Endodermal cell (in vitro differentiated cells): ENCODE data around the gene CUEDC1. TPM values are rescaled to one million over a fixed set of nuclear protein-coding genes. Genes with fewer than 3 reads are reported as not detected.
"Not testable (repeated sequence)": the region's sequence is repeated elsewhere in the genome, so short reads cannot be mapped to it uniquely, and the experiment has no call there.

Source experiments
- DNase-seq: peaks from one replicate; pipeline ENCODE4 v3.0.0-alpha.2; 2017
- H3K27ac ChIP-seq: 2 replicates; pipeline ENCODE4 v1.5.1; 2013; ENCODE audit warnings: mild to moderate bottlenecking, low read depth, low read length, moderate library complexity
- H3K27me3 ChIP-seq: 2 replicates; pipeline ENCODE4 v1.6.1; 2013; ENCODE audit warnings: mild to moderate bottlenecking, low read length, moderate library complexity; ENCODE audit not compliant: insufficient read depth, control insufficient read depth, poor library complexity, severe bottlenecking
- H3K36me3 ChIP-seq: 2 replicates; pipeline ENCODE4 v1.7.0; 2013; ENCODE audit warnings: mild to moderate bottlenecking, low read length, moderate library complexity; ENCODE audit not compliant: control insufficient read depth, insufficient read depth
- H3K4me1 ChIP-seq: one replicate; pipeline ENCODE4 v1.7.0; 2013; ENCODE audit warnings: low read length; ENCODE audit not compliant: control insufficient read depth, insufficient read depth
- H3K4me3 ChIP-seq: 2 replicates; pipeline ENCODE4 v1.5.1; 2013; ENCODE audit warnings: mild to moderate bottlenecking, low read length, moderate library complexity
- H3K9ac ChIP-seq: 2 replicates; pipeline ENCODE4 v1.6.1; 2013; ENCODE audit warnings: mild to moderate bottlenecking, low read length, moderate library complexity; ENCODE audit not compliant: poor library complexity, severe bottlenecking; ENCODE audit errors: extremely low read depth
- H3K9me3 ChIP-seq: 2 replicates; pipeline ENCODE4 v1.6.1; 2013; ENCODE audit warnings: mild to moderate bottlenecking, low read length, moderate library complexity; ENCODE audit not compliant: control insufficient read depth
- H3K27ac Mint-ChIP-seq: 2 replicates; pipeline ENCODE4 v1.8.0; 2020; ENCODE audit warnings: mixed read lengths
- H3K27me3 Mint-ChIP-seq: 2 replicates; pipeline ENCODE4 v1.8.0; 2021; ENCODE audit warnings: mild to moderate bottlenecking, mixed read lengths; ENCODE audit not compliant: insufficient read depth
- H3K36me3 Mint-ChIP-seq: 2 replicates; pipeline ENCODE4 v1.8.0; 2020; ENCODE audit warnings: low read depth, mixed read lengths
- H3K4me1 Mint-ChIP-seq: 2 replicates; pipeline ENCODE4 v1.8.0; 2020; ENCODE audit warnings: mixed read lengths
- H3K4me3 Mint-ChIP-seq: 2 replicates; pipeline ENCODE4 v1.8.0; 2020; ENCODE audit warnings: mild to moderate bottlenecking, moderate library complexity, mixed read lengths
- H3K9me3 Mint-ChIP-seq: 2 replicates; pipeline ENCODE4 v1.8.0; 2020; ENCODE audit warnings: mild to moderate bottlenecking, mixed read lengths
- WGBS, 2 experiments: methylation state at CpG; one replicate each; pipeline versions ENCODE4 v1.1.5 to v1.1.7; 2013; ENCODE audit warnings: missing lambda C conversion rate in 2 of 2, mixed read lengths in 1 of 2; ENCODE audit not compliant: insufficient coverage in 1 of 2, insufficient read length in 1 of 2; 5-methylcytosine and 5-hydroxymethylcytosine counted together
- total RNA-seq, 2 donors: library from RNA; stranded (reverse); fragmentation: NEBNext Ultra II Directional in 1 of 2; extraction: Animal tissue kit (Norgen Biotek cat#: 25700) in 1 of 2; gene quantifications; 2 replicates in 1 of 2; 3 replicates in 1 of 2; pipeline ENCODE4 v1.2.1, GENCODE V29; 2021
- TF ChIP-seq, protein P1 (sequence below): fragments of 200-600 bp; sonication (generic); conservative IDR thresholded peaks from 2 replicates; pipeline ENCODE4 v1.5.0; 2021; ENCODE audit warnings: antibody characterized with exemption, mild to moderate bottlenecking

Gene CUEDC1
- total RNA-seq, 2 donors from 2014 or later: 11.0 to 18.7 TPM

- Histone ChIP-seq H3K4me3 (no peak overlapping the region), H3K4me1 (peaks cover 5% of the 10 kb centered on the region), H3K36me3 (peaks cover 68% of the 10 kb centered on the region), H3K27me3 (no peaks in the 10 kb centered on the region), H3K9ac (no peak overlapping the region), H3K27ac (no peak overlapping the region), H3K9me3 (no peaks in the 10 kb centered on the region)
- no peaks in the 10 kb centered on the region for H3K27me3 Mint-ChIP-seq
- no peak for DNase-seq
- peaks cover 41% of the 10 kb centered on the region for H3K4me1 Mint-ChIP-seq
- WGBS, 2 experiments: 88 to 100% methylated on average over 1 of the region's 1 CpG
- no peaks in the 10 kb centered on the region for H3K9me3 Mint-ChIP-seq
- no peak overlapping the region for H3K4me3 Mint-ChIP-seq
- TF ChIP-seq, protein P1, sequence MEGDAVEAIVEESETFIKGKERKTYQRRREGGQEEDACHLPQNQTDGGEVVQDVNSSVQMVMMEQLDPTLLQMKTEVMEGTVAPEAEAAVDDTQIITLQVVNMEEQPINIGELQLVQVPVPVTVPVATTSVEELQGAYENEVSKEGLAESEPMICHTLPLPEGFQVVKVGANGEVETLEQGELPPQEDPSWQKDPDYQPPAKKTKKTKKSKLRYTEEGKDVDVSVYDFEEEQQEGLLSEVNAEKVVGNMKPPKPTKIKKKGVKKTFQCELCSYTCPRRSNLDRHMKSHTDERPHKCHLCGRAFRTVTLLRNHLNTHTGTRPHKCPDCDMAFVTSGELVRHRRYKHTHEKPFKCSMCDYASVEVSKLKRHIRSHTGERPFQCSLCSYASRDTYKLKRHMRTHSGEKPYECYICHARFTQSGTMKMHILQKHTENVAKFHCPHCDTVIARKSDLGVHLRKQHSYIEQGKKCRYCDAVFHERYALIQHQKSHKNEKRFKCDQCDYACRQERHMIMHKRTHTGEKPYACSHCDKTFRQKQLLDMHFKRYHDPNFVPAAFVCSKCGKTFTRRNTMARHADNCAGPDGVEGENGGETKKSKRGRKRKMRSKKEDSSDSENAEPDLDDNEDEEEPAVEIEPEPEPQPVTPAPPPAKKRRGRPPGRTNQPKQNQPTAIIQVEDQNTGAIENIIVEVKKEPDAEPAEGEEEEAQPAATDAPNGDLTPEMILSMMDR: no peak
- peaks cover 60% of the 10 kb centered on the region for H3K36me3 Mint-ChIP-seq
- no peak overlapping the region for H3K27ac Mint-ChIP-seq
Measured at GRCh38 chr17:57975044-57975443, 19.8 kb upstream of the CUEDC1 start.

DNA sequence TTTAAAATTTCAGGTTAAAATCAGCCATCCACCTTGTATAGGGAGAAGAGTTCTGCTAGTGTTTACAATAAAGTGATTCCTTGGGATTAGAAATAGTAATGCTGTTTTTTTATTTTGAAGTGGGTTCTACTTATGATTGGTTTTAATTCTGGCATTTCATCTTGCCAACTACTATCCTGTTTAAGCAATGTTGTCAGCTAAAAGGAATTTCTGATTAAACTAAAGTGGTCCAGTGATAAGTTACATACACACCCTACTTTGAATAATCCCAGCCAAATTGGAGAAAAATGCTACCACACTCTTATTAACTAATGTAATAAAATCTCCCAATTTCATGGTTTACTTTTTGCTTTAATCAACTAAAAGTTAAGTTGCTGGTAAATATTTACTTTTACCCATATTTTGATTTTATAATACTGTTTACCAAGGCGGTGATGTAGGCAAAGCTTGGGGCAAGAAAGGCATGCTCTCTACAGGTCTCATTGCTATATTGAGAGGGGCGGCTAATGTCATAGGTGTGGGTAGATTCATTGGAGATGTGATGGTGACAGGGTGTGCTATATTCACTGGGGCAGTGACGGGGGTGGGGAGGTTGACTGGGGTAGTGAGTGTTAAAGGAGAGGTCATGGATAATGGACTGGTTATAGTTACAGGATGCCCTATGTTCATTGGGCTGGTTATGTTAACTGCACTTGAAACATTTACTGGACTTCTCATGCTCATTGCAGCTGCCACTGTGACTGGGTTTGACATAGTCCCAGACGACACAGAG is 19.0 kb upstream of the CUEDC1 start:
- peaks cover 54% of the 10 kb centered on the region for H3K36me3 Mint-ChIP-seq
- not testable (repeated sequence) for H3K9me3 ChIP-seq, H3K27ac Mint-ChIP-seq, H3K27ac ChIP-seq, H3K4me1 ChIP-seq, H3K4me3 Mint-ChIP-seq, H3K27me3 ChIP-seq, DNase-seq, H3K9me3 Mint-ChIP-seq, H3K4me3 ChIP-seq, H3K9ac ChIP-seq, H3K27me3 Mint-ChIP-seq
- WGBS, 2 experiments: 94% methylated on average over 3 to 4 of the region's 4 CpGs
- H3K4me1 Mint-ChIP-seq: peaks cover 41% of the 10 kb centered on the region
- peaks cover 60% of the 10 kb centered on the region for H3K36me3 ChIP-seq

GRCh38 chr17:57972151-57972550 is 16.9 kb upstream of the CUEDC1 start:
- H3K27me3 Mint-ChIP-seq: no peaks in the 10 kb centered on the region
- Histone ChIP-seq H3K4me3 (no peak overlapping the region), H3K9me3 (no peaks in the 10 kb centered on the region), H3K9ac (no peak overlapping the region), H3K4me1 (peaks cover 5% of the 10 kb centered on the region), H3K36me3 (peaks cover 42% of the 10 kb centered on the region), H3K27me3 (no peaks in the 10 kb centered on the region), H3K27ac (no peak overlapping the region)
- 95 to 100% methylated on average over 1 of the region's 1 CpG for WGBS, 2 experiments
- TF ChIP-seq, protein P1: no peak
- H3K4me1 Mint-ChIP-seq: peaks cover 46% of the 10 kb centered on the region
- H3K4me3 Mint-ChIP-seq: no peak overlapping the region
- DNase-seq: peak; percentile 23
- H3K27ac Mint-ChIP-seq: no peak overlapping the region
- peaks cover 35% of the 10 kb centered on the region for H3K36me3 Mint-ChIP-seq
- no peaks in the 10 kb centered on the region for H3K9me3 Mint-ChIP-seq
